SK-N-SH (cell line): Measurements from ENCODE around the gene SNRNP27. TPM values are rescaled to one million over a fixed set of nuclear protein-coding genes. Genes with fewer than 3 reads are reported as not detected.

Source experiments
- CHD2 ChIP-seq: fragments of 150-350 bp; IDR thresholded peaks from 2 replicates; pipeline ENCODE4 v1.6.1; 2018; ENCODE audit warnings: low read length; ENCODE audit not compliant: partially characterized antibody
- CTCF ChIP-seq: fragments of 200-600 bp; sonication (generic); IDR thresholded peaks from 2 replicates; pipeline ENCODE4 v1.6.1; 2017; ENCODE audit warnings: antibody characterized with exemption, mild to moderate bottlenecking, moderate library complexity
- ELF1 ChIP-seq: IDR thresholded peaks from 2 replicates; pipeline ENCODE4 v1.4.0; 2012
- FOXM1 ChIP-seq: IDR thresholded peaks from 2 replicates; pipeline ENCODE4 v1.4.0; 2012; ENCODE audit warnings: low read depth, mild to moderate bottlenecking
- GABPA ChIP-seq: IDR thresholded peaks from 2 replicates; pipeline ENCODE4 v1.4.0; 2012; ENCODE audit warnings: low read depth, mild to moderate bottlenecking
- GATA2 ChIP-seq: sonication (generic); formaldehyde crosslinking; IDR thresholded peaks from 2 replicates; pipeline ENCODE4 v1.5.0; 2020; ENCODE audit warnings: mild to moderate bottlenecking, missing genetic modification reagents
- IRF3 ChIP-seq: fragments of 150-350 bp; IDR thresholded peaks from 2 replicates; pipeline ENCODE4 v1.6.1; 2016; ENCODE audit warnings: mild to moderate bottlenecking, low read depth, low read length
- MAX ChIP-seq: IDR thresholded peaks from 2 replicates; pipeline ENCODE4 v1.4.0; 2012; ENCODE audit warnings: low read depth
- MXI1 ChIP-seq: IDR thresholded peaks from 2 replicates; pipeline ENCODE4 v1.6.1; 2012; ENCODE audit warnings: mild to moderate bottlenecking, low read depth, low read length, improper control_type of control experiment
- NFIC ChIP-seq: IDR thresholded peaks from 2 replicates; pipeline ENCODE4 v1.4.0; 2012; ENCODE audit warnings: borderline replicate concordance
- PBX3 ChIP-seq: IDR thresholded peaks from 2 replicates; pipeline ENCODE4; 2012
- TCF12 ChIP-seq: IDR thresholded peaks from 2 replicates; pipeline ENCODE4 v1.4.0; 2012
- USF2 ChIP-seq: fragments of 150-350 bp; IDR thresholded peaks from 2 replicates; pipeline ENCODE4 v1.6.1; 2017; ENCODE audit warnings: antibody characterized with exemption, low read length, low read depth, borderline replicate concordance
- YY1 ChIP-seq: IDR thresholded peaks from 2 replicates; pipeline ENCODE4 v1.4.0; 2012; ENCODE audit warnings: low read depth, mild to moderate bottlenecking
- ZBTB33 ChIP-seq: IDR thresholded peaks from 2 replicates; pipeline ENCODE4 v1.4.0; 2012; ENCODE audit warnings: low read depth, borderline replicate concordance
- polyA plus RNA-seq, 3 experiments: library from polyadenylated mRNA; depleted of rRNA; stranded (reverse); fragments of >200 nt; gene quantifications; 2 replicates each; pipeline ENCODE4 v1.2.3, GENCODE V29; 2012

The SNRNP27 gene
- polyA plus RNA-seq, 1 of the 3 experiments (the other 2 are of a cell fraction) = 68.4 TPM

- no peak for TF ChIP-seq ZBTB33
- peak; percentile 73 for TF ChIP-seq CHD2
- TF ChIP-seq TCF12 = no peak
- TF ChIP-seq ELF1 = no peak
- TF ChIP-seq MXI1 = peak; percentile 90
- TF ChIP-seq PBX3 = peak; percentile 70; the same call in 1 of the 2 replicates
- TF ChIP-seq GABPA = no peak; the same call in 1 of the 2 replicates
- TF ChIP-seq NFIC = peak; percentile 57; the same call in 1 of the 2 replicates
- TF ChIP-seq GATA2 (CRISPR knock-in tag) = no peak
- TF ChIP-seq USF2 = no peak
- TF ChIP-seq FOXM1 = no peak
- TF ChIP-seq MAX = peak; percentile 86
- peak; percentile 74 for TF ChIP-seq IRF3
- TF ChIP-seq CTCF = no peak; the same call in 1 of the 2 replicates
- TF ChIP-seq YY1 = peak; percentile 52; the same call in 1 of the 2 replicates
Measured at GRCh38 chr2:69914164-69914949, 20.6 kb downstream of the SNRNP27 start (continued).
